Endothelial cell (in vitro differentiated cells): ENCODE measurements around the gene IL27RA. TPM values are rescaled to one million over a fixed set of nuclear protein-coding genes. Genes with fewer than 3 reads are reported as not detected.

Source experiments
- DNase-seq: peaks from one replicate; pipeline ENCODE4 v3.0.0; 2021; ENCODE audit warnings: low spot score
- H3K27ac Mint-ChIP-seq: one replicate; pipeline ENCODE4 v1.8.0; 2021; ENCODE audit warnings: mixed read lengths, inconsistent platforms; ENCODE audit not compliant: unreplicated experiment
- H3K27me3 Mint-ChIP-seq: one replicate; pipeline ENCODE4 v1.8.0; 2021; ENCODE audit warnings: mild to moderate bottlenecking, moderate library complexity, mixed read lengths, inconsistent platforms; ENCODE audit not compliant: unreplicated experiment
- H3K36me3 Mint-ChIP-seq: one replicate; pipeline ENCODE4 v1.8.0; 2021; ENCODE audit warnings: mild to moderate bottlenecking, low read depth, mixed read lengths, inconsistent platforms; ENCODE audit not compliant: unreplicated experiment
- H3K4me1 Mint-ChIP-seq: one replicate; pipeline ENCODE4 v1.8.0; 2021; ENCODE audit warnings: mild to moderate bottlenecking, mixed read lengths, inconsistent platforms; ENCODE audit not compliant: unreplicated experiment
- H3K4me3 Mint-ChIP-seq: one replicate; pipeline ENCODE4 v1.8.0; 2021; ENCODE audit warnings: mild to moderate bottlenecking, mixed read lengths, inconsistent platforms; ENCODE audit not compliant: unreplicated experiment
- H3K9me3 Mint-ChIP-seq: one replicate; pipeline ENCODE4 v1.8.0; 2021; ENCODE audit warnings: mixed read lengths, inconsistent platforms; ENCODE audit not compliant: unreplicated experiment
- total RNA-seq: library from RNA; stranded (reverse); fragmentation: NEBNext Ultra II Directional; extraction: Animal tissue kit (Norgen Biotek cat#: 25700); gene quantifications from one replicate; pipeline ENCODE4 v1.2.1, GENCODE V29; 2021; ENCODE audit not compliant: unreplicated experiment
- TF ChIP-seq, protein P1 (sequence below): fragments of 200-600 bp; sonication (generic); IDR thresholded peaks from one replicate; pipeline ENCODE4 v1.5.0; 2021; ENCODE audit warnings: antibody characterized with exemption; ENCODE audit not compliant: unreplicated experiment

IL27RA gene
- total RNA-seq, 1 donor from 2014 or later, result 6.3 TPM

DNA sequence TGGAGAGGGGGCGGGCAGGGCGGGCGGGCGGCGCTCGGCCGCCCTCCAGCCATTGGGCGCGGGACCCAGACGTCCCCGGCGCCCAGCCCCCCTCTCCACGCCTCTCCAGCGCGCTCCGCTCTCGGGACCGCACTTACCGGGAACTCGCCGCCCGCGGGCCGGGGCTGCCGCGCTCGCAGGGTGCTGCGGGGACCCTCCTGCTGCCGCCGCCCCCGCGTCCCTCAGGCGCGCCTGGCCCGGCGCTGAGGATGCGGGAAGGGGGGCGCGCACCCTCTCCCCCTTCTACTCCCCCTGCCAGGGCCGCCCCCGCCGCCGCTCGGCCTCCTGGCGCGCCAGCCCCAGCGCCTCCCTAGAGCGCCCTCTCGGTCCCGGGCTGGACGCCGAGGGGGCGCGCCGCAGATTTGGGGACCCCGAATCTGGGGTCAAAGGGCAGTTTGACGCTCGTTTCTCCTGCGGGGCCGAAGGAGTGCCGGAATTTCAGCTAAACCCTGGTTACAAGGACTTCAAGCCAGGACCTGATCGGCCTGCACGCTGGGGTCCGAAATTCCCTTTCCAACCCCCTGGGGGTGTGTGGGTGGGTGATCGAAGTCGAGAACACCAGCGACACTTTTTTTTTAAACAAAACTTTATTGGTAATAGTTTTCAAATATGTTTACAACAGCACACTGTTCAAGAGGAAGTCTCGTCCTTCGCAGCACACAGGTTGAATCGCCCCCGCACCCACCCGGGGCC is 59.7 kb downstream of the IL27RA start:
- H3K27me3 Mint-ChIP-seq, result peaks cover 19% of the 10 kb centered on the region
- TF ChIP-seq, protein P1, sequence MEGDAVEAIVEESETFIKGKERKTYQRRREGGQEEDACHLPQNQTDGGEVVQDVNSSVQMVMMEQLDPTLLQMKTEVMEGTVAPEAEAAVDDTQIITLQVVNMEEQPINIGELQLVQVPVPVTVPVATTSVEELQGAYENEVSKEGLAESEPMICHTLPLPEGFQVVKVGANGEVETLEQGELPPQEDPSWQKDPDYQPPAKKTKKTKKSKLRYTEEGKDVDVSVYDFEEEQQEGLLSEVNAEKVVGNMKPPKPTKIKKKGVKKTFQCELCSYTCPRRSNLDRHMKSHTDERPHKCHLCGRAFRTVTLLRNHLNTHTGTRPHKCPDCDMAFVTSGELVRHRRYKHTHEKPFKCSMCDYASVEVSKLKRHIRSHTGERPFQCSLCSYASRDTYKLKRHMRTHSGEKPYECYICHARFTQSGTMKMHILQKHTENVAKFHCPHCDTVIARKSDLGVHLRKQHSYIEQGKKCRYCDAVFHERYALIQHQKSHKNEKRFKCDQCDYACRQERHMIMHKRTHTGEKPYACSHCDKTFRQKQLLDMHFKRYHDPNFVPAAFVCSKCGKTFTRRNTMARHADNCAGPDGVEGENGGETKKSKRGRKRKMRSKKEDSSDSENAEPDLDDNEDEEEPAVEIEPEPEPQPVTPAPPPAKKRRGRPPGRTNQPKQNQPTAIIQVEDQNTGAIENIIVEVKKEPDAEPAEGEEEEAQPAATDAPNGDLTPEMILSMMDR, result no peak
- H3K27ac Mint-ChIP-seq, result peak overlapping the region; percentile 90
- peak overlapping the region; percentile 95 for H3K4me3 Mint-ChIP-seq
- peaks cover 16% of the 10 kb centered on the region for H3K36me3 Mint-ChIP-seq
- DNase-seq, result peak; percentile 61
- H3K9me3 Mint-ChIP-seq, result peaks cover 3% of the 10 kb centered on the region
- peaks cover 5% of the 10 kb centered on the region for H3K4me1 Mint-ChIP-seq

DNA sequence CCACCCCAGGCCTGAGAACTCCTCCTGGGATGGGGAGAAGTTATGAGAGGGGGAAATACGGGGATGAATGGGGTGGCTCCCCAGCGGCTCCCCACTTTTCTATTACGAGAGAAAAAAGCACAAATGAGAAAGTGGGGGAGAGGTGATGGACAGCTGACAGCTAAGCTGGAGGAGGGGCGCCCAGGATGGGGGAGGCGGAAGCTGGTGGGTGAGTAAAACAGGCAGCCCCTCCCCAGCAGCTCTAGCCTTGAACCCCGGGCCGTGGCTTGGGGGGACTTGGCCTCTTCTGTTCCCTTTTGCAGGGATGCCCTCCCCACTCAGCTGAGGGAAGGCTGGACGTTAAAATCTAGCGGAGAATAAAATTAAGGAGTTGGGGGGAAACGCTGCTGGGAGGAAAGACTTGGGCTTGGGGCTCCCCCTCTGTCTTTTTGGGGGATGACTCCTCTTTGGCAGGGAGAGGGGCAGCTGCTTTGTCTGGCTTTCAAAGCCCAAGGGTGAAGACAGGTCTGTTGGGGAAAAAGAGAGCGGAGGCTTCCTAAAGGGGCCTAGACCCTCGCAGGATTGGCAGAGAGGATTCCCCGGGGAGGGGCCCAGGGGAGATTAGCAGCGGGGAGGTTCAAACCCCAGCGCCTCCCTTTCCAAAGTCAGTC is 60.4 kb downstream of the IL27RA start:
- H3K36me3 Mint-ChIP-seq, result peaks cover 16% of the 10 kb centered on the region
- no peak for DNase-seq
- peaks cover 19% of the 10 kb centered on the region for H3K27me3 Mint-ChIP-seq
- H3K4me1 Mint-ChIP-seq, result peaks cover 5% of the 10 kb centered on the region
- peak overlapping the region; percentile 95 for H3K4me3 Mint-ChIP-seq
- peaks cover 3% of the 10 kb centered on the region for H3K9me3 Mint-ChIP-seq
- TF ChIP-seq, protein P1, result no peak
- no peak overlapping the region for H3K27ac Mint-ChIP-seq

DNA sequence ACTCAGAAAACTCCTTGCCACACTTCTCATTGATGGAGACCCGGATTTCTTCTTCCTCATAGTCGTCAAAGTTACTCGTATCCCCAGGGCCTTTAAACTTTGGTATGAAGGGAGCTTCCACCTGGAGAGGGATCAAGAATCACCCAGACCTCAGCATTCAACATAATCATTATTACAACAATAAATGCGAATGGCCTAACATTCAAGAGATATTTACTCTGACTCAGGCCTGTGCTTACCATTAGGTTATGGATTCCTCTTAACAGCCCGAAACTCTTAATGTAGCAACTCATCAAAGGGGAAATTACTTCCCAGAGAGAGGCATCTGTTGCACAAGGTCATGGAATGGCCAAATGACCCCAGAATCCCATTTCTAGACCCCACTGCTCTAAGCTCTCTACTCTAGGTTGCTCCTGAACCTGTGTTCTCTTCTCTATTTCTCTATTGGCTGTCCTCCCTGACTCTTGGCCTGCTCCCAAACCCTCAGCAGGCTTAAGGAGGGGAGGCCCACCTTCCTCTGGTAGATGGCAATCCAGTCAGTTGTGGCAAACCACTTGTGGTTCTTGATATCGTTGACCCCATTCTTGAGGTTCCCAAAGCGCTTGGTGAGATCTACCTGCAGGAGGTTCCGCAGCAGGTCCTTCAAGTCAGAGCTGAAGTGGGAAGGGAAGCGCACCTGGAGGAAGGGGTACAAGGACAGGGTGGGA is 61.7 kb downstream of the IL27RA start:
- H3K4me1 Mint-ChIP-seq, result peaks cover 5% of the 10 kb centered on the region
- peaks cover 18% of the 10 kb centered on the region for H3K27me3 Mint-ChIP-seq
- no peak for DNase-seq
- peaks cover 3% of the 10 kb centered on the region for H3K9me3 Mint-ChIP-seq
- H3K27ac Mint-ChIP-seq, result no peak overlapping the region
- H3K4me3 Mint-ChIP-seq, result no peak overlapping the region
- H3K36me3 Mint-ChIP-seq, result peaks cover 17% of the 10 kb centered on the region
- TF ChIP-seq, protein P1, result no peak

DNA sequence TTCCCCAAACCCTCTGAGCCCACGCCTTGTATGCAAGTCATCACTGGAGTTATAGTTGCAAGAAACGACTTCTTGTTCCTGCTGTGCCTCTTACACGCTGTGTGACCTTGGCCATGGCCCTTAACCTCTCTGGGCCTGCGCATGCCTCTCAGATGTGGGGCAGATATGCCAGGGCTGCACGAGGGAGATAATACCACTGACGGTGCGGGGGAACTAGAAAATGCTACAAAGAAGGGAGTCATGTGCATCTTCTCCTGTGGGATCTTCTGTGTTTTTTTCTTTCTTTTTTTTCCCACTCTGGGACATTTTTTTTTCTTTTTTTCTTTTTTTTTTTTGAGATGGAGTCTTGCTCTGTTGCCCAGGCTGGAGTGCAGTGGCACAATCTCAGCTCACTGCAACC is 63.3 kb downstream of the IL27RA start:
- no peak for DNase-seq
- Mint-ChIP-seq H3K4me3 (peak overlapping the region; percentile 68), H3K27me3 (peaks cover 14% of the 10 kb centered on the region), H3K27ac (peak overlapping the region; percentile 54), H3K4me1 (peaks cover 2% of the 10 kb centered on the region), H3K9me3 (peaks cover 3% of the 10 kb centered on the region), H3K36me3 (peaks cover 11% of the 10 kb centered on the region)
- TF ChIP-seq, protein P1, result no peak
